ENCODE measurements around the gene GRIN2B.

GRIN2B gene

GRCh38 chr12:13956060-13956590 is 25.3 kb downstream of the GRIN2B start:
- no peak for DNase-seq

GRCh38 chr12:13952096-13952495 is 29.3 kb downstream of the GRIN2B start:
- DNase-seq: no peak

GRCh38 chr12:13950502-13950901 is 30.9 kb downstream of the GRIN2B start:
- DNase-seq: no peak

GRCh38 chr12:13948621-13949020 is 32.8 kb downstream of the GRIN2B start:
- DNase-seq: no peak

- no peak for DNase-seq
Observed at GRCh38 chr12:13947276-13947946, 34.0 kb downstream of the GRIN2B start.

- no peak for DNase-seq
Observed at GRCh38 chr12:13945641-13946040, 35.8 kb downstream of the GRIN2B start.

GRCh38 chr12:13945236-13945635 is 36.2 kb downstream of the GRIN2B start:
- no peak for DNase-seq

GRCh38 chr12:13942826-13943225 is 38.6 kb downstream of the GRIN2B start:
- no peak for DNase-seq

GRCh38 chr12:13941258-13942249 is 39.8 kb downstream of the GRIN2B start:
- peak; percentile 34 for DNase-seq

- no peak for DNase-seq
Observed at GRCh38 chr12:13940335-13940865, 41.0 kb downstream of the GRIN2B start.

- DNase-seq: no peak
Observed at GRCh38 chr12:13937735-13938134, 43.7 kb downstream of the GRIN2B start.

GRCh38 chr12:13935169-13935568 is 46.2 kb downstream of the GRIN2B start:
- DNase-seq: no peak
